GM19193 (cell line): ENCODE data around the gene TAC4.

Source experiments
- POLR2A ChIP-seq: IDR thresholded peaks from 4 replicates; pipeline ENCODE4 v1.6.1; 2011; ENCODE audit not compliant: insufficient read depth, insufficient read length; ENCODE audit errors: extremely low read depth

The TAC4 gene

GRCh38 chr17:49817993-49818392 is 29.9 kb downstream of the TAC4 start:
- no peak for TF ChIP-seq POLR2A

GRCh38 chr17:49815761-49816281 is 32.0 kb downstream of the TAC4 start:
- no peak for TF ChIP-seq POLR2A

GRCh38 chr17:49814781-49815529 is 32.9 kb downstream of the TAC4 start:
- no peak for TF ChIP-seq POLR2A

- TF ChIP-seq POLR2A = no peak
Observed at GRCh38 chr17:49809056-49809455, 38.8 kb downstream of the TAC4 start.

DNA sequence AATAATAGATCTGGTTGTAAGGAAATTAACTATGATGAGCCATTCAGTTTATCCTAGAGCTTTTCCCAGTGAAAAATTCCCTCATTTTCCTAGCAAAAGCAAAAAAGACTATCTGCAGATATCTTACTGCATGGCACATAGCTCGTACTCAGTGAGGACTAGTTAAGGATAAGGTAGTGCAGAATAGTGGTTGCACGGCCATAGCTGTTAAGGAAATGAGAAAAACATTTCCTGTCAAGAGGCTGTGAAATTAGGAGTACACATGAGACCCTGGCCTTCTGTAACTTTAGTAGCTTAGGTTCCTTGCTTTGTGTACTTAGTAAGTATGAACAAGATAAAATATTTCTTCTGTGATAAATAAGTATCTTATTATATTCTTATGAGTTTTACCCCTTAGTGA is 49.1 kb downstream of the TAC4 start:
- no peak for TF ChIP-seq POLR2A

- no peak for TF ChIP-seq POLR2A
Observed at GRCh38 chr17:49798182-49798581, 49.7 kb downstream of the TAC4 start.

DNA sequence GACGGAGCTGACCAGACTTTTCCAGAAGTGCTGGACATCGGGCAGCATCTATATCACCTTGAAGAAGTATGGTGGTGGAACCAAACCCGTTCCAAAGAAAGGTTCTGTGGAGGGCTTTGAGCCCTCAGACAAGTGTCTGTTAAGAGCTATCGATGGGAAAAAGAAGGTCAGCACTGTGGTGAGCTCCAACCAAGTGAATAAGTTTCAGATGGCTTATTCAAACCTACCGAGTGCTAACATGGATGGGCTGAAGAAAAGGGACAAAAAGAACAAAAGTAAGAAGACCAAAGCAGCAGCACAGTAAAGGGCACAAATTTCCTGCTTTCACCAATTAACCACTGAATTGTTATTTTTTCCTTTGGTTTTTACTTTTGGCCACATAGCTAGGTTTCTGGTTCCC is 52.5 kb downstream of the TAC4 start:
- TF ChIP-seq POLR2A = no peak

- TF ChIP-seq POLR2A = no peak
Observed at GRCh38 chr17:49793309-49793708, 54.6 kb downstream of the TAC4 start.

DNA sequence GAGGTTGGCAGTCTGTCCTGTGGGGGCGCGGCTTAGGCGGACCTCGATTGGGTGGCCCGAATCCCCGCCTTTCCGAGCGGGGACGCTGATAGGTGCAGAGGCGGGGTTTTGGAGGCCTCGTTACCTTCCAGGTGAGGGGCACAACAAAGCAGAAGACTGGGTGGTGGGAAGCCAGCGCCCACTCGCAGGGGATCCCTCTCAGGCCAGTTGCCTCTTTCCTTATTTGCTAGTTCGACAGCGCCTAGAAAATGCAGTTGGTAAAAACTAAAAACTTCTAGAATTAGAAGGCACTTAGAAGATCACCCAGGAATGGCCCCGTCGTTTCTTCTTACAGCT is 58.7 kb downstream of the TAC4 start:
- TF ChIP-seq POLR2A = no peak

- TF ChIP-seq POLR2A = peak; percentile 88
Observed at GRCh38 chr17:49788478-49789242, 59.2 kb downstream of the TAC4 start, which contains the start of gene KAT7. Gene KAT7, plus strand, starts transcription at chr17:49788681. Its CDS starts 154 bp downstream, at chr17:49788835.
